SK-N-SH treated with all-trans-retinoic acid at 6 μM for 48 hours (cell line): Measurements from ENCODE around the gene PPAT.

Experiments
- ATAC-seq: fragments of 200-7000 bp; cut with Tn5 transposase; 3 replicates; pipeline ENCODE4 v1.9.1; 2020; ENCODE audit warnings: mild to moderate bottlenecking, moderate library complexity
- ARNTL ChIP-seq: fragments of 450-650 bp; formaldehyde crosslinking; IDR thresholded peaks from 2 replicates; pipeline ENCODE4 v1.5.0; 2020; ENCODE audit warnings: low read depth, mild to moderate bottlenecking, moderate library complexity, borderline replicate concordance
- BACH2 ChIP-seq: fragments of 250-450 bp; sonication (Bioruptor Pico); IDR thresholded peaks from 2 replicates; pipeline ENCODE4 v1.9.0; 2021; ENCODE audit warnings: mild to moderate bottlenecking, borderline replicate concordance
- CSDC2 ChIP-seq: fragments of 250-450 bp; sonication (Bioruptor Pico); IDR thresholded peaks from 2 replicates; pipeline ENCODE4 v1.5.0; 2020; ENCODE audit warnings: mild to moderate bottlenecking, moderate library complexity
- ESRRG ChIP-seq: fragments of 250-450 bp; sonication (Bioruptor Pico); IDR thresholded peaks from 2 replicates; pipeline ENCODE4 v1.6.1; 2021; ENCODE audit warnings: mild to moderate bottlenecking
- GLIS3 ChIP-seq: fragments of 250-450 bp; sonication (Bioruptor Pico); IDR thresholded peaks from 2 replicates; pipeline ENCODE4 v1.5.0; 2020; ENCODE audit warnings: mild to moderate bottlenecking, moderate library complexity
- ISL1 ChIP-seq: fragments of 250-450 bp; sonication (Bioruptor Pico); IDR thresholded peaks from 2 replicates; pipeline ENCODE4 v2.1.2; 2022; ENCODE audit warnings: mild to moderate bottlenecking, moderate library complexity
- OSR1 ChIP-seq: fragments of 250-450 bp; sonication (Bioruptor Pico); IDR thresholded peaks from 2 replicates; pipeline ENCODE4 v1.8.0; 2022; ENCODE audit warnings: moderate library complexity, mild to moderate bottlenecking, inconsistent platforms
- PPARA ChIP-seq: fragments of 250-450 bp; sonication (Bioruptor Pico); IDR thresholded peaks from 2 replicates; pipeline ENCODE4 v1.5.0; 2020; ENCODE audit warnings: mild to moderate bottlenecking, borderline replicate concordance
- SNAI2 ChIP-seq: fragments of 250-450 bp; sonication (Bioruptor Pico); IDR thresholded peaks from 2 replicates; pipeline ENCODE4 v1.5.0; 2020; ENCODE audit warnings: mild to moderate bottlenecking, moderate library complexity
- TCF4 ChIP-seq: fragments of 250-450 bp; sonication (Bioruptor Pico); IDR thresholded peaks from 2 replicates; pipeline ENCODE4 v1.8.0; 2021; ENCODE audit warnings: mild to moderate bottlenecking, moderate library complexity, borderline replicate concordance
- TOX ChIP-seq: fragments of 250-450 bp; sonication (Bioruptor Pico); IDR thresholded peaks from 2 replicates; pipeline ENCODE4 v1.8.0; 2021; ENCODE audit warnings: mild to moderate bottlenecking, moderate library complexity, borderline replicate concordance
- ZC3H10 ChIP-seq: fragments of 250-450 bp; sonication (Bioruptor Pico); IDR thresholded peaks from 2 replicates; pipeline ENCODE4 v1.5.1; 2021; ENCODE audit warnings: mild to moderate bottlenecking, moderate library complexity
- ZFP3 ChIP-seq: fragments of 250-450 bp; sonication (Bioruptor Pico); IDR thresholded peaks from 2 replicates; pipeline ENCODE4 v1.5.0; 2020; ENCODE audit warnings: mild to moderate bottlenecking, moderate library complexity
- ZFP30 ChIP-seq: fragments of 450-650 bp; formaldehyde crosslinking; IDR thresholded peaks from 2 replicates; pipeline ENCODE4 v1.5.0; 2022; ENCODE audit warnings: mild to moderate bottlenecking, moderate library complexity
- ZNF565 ChIP-seq: fragments of 450-650 bp; formaldehyde crosslinking; conservative IDR thresholded peaks from 2 replicates; pipeline ENCODE4 v1.5.0; 2020; ENCODE audit warnings: low read depth, mild to moderate bottlenecking, moderate library complexity
- ZNF70 ChIP-seq: fragments of 450-650 bp; formaldehyde crosslinking; IDR thresholded peaks from 2 replicates; pipeline ENCODE4 v1.5.0; 2020; ENCODE audit warnings: mild to moderate bottlenecking, moderate library complexity
- ZNF8 ChIP-seq: fragments of 450-650 bp; formaldehyde crosslinking; IDR thresholded peaks from 2 replicates; pipeline ENCODE4 v1.5.0; 2020; ENCODE audit warnings: mild to moderate bottlenecking, moderate library complexity
- TF ChIP-seq, protein P1 (sequence below): fragments of 250-450 bp; sonication (Bioruptor Pico); IDR thresholded peaks from 2 replicates; pipeline ENCODE4 v1.8.0; 2021; ENCODE audit warnings: low read depth, mild to moderate bottlenecking, moderate library complexity, borderline replicate concordance
- TF ChIP-seq, protein P2 (sequence below): fragments of 250-450 bp; sonication (Bioruptor Pico); IDR thresholded peaks from 2 replicates; pipeline ENCODE4 v1.5.1; 2021; ENCODE audit warnings: mild to moderate bottlenecking, moderate library complexity
- TF ChIP-seq, protein P3 (sequence below): fragments of 250-450 bp; sonication (Bioruptor Pico); IDR thresholded peaks from 2 replicates; pipeline ENCODE4 v1.5.0; 2020; ENCODE audit warnings: mild to moderate bottlenecking, moderate library complexity
- TF ChIP-seq, protein P4 (sequence below): fragments of 250-450 bp; sonication (Bioruptor Pico); IDR thresholded peaks from 2 replicates; pipeline ENCODE4 v1.5.1; 2020; ENCODE audit warnings: low read depth, mild to moderate bottlenecking, moderate library complexity
- TF ChIP-seq, protein P5 (sequence below): fragments of 250-450 bp; sonication (Bioruptor Pico); IDR thresholded peaks from 2 replicates; pipeline ENCODE4 v1.8.0; 2020; ENCODE audit warnings: mild to moderate bottlenecking, moderate library complexity, borderline replicate concordance

The PPAT gene

DNA sequence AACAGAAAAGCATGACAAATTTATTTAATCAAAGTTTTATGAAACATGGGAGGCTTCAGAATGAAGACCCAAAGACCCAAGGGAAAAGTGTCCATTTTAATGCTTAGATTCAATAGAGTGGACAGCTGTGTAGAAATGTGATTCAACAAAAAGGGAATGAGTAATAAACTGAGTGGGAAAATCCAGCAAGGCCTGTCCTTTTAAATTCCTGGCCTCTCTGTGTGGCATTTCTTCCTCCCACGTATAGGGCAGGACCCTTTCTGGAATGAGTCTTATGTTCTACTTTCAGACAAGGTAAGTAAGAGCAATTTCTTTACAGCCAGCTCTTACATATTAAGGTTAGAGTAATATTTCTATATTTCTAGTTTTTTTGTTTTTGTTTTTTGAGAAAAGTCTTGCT is 62.6 kb downstream of the PPAT start:
- no peak for ATAC-seq
- TF ChIP-seq ARNTL (CRISPR knock-in tag) (no peak), GLIS3 (CRISPR knock-in tag) (no peak), ZNF8 (no peak), ZNF70 (CRISPR knock-in tag) (no peak), BACH2 (CRISPR knock-in tag) (no peak), ZNF565 (CRISPR knock-in tag) (no peak), TOX (no peak), ZFP3 (CRISPR knock-in tag) (no peak), OSR1 (CRISPR knock-in tag) (no peak), ZC3H10 (CRISPR knock-in tag) (no peak), CSDC2 (CRISPR knock-in tag) (no peak), ISL1 (CRISPR knock-in tag) (no peak), PPARA (CRISPR knock-in tag) (no peak), ZFP30 (CRISPR knock-in tag) (no peak), ESRRG (CRISPR knock-in tag) (no peak)
- TF ChIP-seq, protein P1, sequence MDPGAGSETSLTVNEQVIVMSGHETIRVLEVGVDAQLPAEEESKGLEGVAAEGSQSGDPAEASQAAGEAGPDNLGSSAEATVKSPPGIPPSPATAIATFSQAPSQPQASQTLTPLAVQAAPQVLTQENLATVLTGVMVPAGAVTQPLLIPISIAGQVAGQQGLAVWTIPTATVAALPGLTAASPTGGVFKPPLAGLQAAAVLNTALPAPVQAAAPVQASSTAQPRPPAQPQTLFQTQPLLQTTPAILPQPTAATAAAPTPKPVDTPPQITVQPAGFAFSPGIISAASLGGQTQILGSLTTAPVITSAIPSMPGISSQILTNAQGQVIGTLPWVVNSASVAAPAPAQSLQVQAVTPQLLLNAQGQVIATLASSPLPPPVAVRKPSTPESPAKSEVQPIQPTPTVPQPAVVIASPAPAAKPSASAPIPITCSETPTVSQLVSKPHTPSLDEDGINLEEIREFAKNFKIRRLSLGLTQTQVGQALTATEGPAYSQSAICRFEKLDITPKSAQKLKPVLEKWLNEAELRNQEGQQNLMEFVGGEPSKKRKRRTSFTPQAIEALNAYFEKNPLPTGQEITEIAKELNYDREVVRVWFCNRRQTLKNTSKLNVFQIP (CRISPR knock-in tag): no peak
- TF ChIP-seq, protein P2, sequence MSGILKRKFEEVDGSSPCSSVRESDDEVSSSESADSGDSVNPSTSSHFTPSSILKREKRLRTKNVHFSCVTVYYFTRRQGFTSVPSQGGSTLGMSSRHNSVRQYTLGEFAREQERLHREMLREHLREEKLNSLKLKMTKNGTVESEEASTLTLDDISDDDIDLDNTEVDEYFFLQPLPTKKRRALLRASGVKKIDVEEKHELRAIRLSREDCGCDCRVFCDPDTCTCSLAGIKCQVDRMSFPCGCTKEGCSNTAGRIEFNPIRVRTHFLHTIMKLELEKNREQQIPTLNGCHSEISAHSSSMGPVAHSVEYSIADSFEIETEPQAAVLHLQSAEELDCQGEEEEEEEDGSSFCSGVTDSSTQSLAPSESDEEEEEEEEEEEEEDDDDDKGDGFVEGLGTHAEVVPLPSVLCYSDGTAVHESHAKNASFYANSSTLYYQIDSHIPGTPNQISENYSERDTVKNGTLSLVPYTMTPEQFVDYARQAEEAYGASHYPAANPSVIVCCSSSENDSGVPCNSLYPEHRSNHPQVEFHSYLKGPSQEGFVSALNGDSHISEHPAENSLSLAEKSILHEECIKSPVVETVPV: no peak
- TF ChIP-seq, protein P3, sequence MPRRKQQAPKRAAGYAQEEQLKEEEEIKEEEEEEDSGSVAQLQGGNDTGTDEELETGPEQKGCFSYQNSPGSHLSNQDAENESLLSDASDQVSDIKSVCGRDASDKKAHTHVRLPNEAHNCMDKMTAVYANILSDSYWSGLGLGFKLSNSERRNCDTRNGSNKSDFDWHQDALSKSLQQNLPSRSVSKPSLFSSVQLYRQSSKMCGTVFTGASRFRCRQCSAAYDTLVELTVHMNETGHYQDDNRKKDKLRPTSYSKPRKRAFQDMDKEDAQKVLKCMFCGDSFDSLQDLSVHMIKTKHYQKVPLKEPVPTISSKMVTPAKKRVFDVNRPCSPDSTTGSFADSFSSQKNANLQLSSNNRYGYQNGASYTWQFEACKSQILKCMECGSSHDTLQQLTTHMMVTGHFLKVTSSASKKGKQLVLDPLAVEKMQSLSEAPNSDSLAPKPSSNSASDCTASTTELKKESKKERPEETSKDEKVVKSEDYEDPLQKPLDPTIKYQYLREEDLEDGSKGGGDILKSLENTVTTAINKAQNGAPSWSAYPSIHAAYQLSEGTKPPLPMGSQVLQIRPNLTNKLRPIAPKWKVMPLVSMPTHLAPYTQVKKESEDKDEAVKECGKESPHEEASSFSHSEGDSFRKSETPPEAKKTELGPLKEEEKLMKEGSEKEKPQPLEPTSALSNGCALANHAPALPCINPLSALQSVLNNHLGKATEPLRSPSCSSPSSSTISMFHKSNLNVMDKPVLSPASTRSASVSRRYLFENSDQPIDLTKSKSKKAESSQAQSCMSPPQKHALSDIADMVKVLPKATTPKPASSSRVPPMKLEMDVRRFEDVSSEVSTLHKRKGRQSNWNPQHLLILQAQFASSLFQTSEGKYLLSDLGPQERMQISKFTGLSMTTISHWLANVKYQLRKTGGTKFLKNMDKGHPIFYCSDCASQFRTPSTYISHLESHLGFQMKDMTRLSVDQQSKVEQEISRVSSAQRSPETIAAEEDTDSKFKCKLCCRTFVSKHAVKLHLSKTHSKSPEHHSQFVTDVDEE (CRISPR knock-in tag): no peak
- TF ChIP-seq, protein P4, sequence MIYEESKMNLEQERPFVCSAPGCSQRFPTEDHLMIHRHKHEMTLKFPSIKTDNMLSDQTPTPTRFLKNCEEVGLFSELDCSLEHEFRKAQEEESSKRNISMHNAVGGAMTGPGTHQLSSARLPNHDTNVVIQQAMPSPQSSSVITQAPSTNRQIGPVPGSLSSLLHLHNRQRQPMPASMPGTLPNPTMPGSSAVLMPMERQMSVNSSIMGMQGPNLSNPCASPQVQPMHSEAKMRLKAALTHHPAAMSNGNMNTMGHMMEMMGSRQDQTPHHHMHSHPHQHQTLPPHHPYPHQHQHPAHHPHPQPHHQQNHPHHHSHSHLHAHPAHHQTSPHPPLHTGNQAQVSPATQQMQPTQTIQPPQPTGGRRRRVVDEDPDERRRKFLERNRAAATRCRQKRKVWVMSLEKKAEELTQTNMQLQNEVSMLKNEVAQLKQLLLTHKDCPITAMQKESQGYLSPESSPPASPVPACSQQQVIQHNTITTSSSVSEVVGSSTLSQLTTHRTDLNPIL (CRISPR knock-in tag): no peak
- TF ChIP-seq, protein P5, sequence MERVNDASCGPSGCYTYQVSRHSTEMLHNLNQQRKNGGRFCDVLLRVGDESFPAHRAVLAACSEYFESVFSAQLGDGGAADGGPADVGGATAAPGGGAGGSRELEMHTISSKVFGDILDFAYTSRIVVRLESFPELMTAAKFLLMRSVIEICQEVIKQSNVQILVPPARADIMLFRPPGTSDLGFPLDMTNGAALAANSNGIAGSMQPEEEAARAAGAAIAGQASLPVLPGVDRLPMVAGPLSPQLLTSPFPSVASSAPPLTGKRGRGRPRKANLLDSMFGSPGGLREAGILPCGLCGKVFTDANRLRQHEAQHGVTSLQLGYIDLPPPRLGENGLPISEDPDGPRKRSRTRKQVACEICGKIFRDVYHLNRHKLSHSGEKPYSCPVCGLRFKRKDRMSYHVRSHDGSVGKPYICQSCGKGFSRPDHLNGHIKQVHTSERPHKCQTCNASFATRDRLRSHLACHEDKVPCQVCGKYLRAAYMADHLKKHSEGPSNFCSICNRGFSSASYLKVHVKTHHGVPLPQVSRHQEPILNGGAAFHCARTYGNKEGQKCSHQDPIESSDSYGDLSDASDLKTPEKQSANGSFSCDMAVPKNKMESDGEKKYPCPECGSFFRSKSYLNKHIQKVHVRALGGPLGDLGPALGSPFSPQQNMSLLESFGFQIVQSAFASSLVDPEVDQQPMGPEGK (CRISPR knock-in tag): no peak

DNA sequence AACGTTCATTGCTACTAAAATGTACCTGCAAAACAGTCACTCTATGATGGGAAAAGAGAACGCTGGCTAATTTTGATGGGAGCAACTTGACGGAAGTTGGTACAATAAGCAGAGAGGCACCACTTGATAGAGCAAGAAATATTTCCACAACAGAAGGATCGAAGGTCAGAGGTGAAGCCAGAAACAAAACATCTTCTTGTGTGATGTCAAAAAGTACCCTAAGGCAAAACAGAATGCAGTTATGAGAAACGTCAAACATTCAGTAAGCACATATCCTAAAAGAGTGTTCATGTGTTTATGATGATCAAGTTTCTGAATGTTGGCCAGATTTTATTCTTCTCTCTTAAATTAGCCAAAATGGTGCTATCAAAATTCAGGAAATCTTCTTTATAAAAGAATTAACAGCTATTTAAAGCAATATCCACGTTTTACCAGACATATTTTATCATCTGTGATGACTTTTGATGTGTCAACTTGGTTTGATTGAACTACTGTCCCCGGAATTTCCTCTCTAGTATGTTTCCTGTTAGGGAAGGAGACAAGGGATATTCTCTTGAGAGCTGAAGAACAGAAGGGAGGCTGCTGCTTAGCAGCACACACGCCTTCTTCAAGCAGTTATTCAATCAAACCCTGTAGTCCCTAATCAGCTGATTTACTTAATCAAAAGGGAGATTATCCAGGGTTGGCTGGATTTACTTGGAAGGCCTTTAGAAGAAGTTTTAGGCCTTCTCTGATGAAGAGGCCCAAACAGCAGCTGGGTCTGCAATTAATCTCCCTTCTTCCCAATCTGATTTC is 63.8 kb downstream of the PPAT start:
- no peak for ATAC-seq
- TF ChIP-seq SNAI2 (CRISPR knock-in tag): no peak
- TF ChIP-seq ZC3H10 (CRISPR knock-in tag): no peak
- no peak for TF ChIP-seq CSDC2 (CRISPR knock-in tag)
- TF ChIP-seq BACH2 (CRISPR knock-in tag): no peak
- TF ChIP-seq OSR1 (CRISPR knock-in tag): no peak
- TF ChIP-seq TCF4 (CRISPR knock-in tag): no peak
- TF ChIP-seq ISL1 (CRISPR knock-in tag): no peak
- TF ChIP-seq PPARA (CRISPR knock-in tag): no peak
- TF ChIP-seq ZNF8: no peak
